GF-D8 (cell line): ENCODE measurements around the gene ZFP57.

Experiments
- DNase-seq: peaks from one replicate; lab custom pipeline; 2025; lab: John Stamatoyannopoulos, UW

The ZFP57 gene

GRCh38 chr6:29625337-29625930, 55.5 kb downstream of the ZFP57 start:
- DNase-seq = no peak

- no peak for DNase-seq
These were observed 56.4 kb downstream of the ZFP57 start for GRCh38 chr6:29624520-29624961.
